NCI-H2196 treated with DMSO at 0.1 percent for 48 hours (cell line): ENCODE data around the gene CNOT11.

Experiments used
- DNase-seq: peaks from one replicate; lab custom pipeline; 2025; ENCODE audit not compliant: unreplicated experiment; lab: John Stamatoyannopoulos, UW

CNOT11 gene

DNA sequence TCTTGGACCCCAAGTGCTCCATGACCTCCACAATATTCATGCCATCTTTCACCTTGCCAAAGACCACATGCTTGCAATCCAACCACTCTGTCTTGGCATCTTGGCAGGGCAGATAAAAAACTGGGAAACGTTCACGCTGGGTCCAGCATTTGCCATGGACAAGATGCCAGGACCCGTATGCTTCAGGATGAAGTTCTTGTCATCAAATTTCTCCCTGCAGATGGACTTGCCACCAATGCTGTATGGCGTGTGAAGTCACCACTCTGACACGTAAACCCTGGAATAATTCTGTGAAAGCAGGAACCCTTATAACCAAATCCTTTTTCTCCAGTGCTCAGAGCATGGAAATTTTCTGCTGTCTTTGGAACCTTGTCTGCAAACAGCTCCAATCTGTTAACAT, 21.5 kb downstream of the CNOT11 start:
- no peak for DNase-seq

DNA sequence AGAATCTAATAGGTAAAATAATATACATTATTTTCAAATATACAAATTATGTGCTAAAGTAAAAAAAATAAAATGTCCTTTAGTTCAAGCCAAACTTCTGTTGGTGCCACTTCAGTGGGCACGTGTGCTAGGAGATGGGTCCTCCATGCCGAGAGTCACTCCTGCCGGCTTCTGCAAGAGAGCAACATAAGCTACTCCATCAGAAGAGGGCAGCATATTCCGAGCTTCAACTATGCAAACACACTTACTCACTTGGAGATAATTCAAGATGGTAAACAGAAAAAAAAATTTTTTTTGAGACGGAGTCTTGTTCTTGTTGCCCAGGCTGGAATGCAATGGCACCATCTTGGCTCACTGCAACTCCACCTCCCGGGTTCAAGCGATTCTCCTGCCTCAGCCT, 24.4 kb downstream of the CNOT11 start:
- DNase-seq: no peak

DNA sequence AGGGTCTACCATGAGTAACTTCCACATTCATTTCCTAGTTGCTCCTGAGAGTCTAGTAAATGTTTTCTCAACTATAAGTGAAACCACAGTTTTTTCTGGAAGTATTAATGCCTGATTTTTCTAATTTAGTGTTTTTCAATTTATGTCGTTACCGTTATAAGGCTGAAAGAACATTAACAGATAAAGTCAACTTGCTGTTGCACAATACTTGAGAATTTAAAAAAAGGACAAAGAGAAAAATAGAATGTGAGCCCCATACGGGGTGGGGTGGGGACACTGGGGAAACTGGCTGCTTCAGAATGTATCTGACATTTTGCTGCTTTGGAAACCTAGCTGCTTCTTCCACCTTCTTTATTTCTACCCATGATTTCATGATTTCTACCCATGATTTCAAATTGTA, 26.2 kb downstream of the CNOT11 start:
- no peak for DNase-seq

DNA sequence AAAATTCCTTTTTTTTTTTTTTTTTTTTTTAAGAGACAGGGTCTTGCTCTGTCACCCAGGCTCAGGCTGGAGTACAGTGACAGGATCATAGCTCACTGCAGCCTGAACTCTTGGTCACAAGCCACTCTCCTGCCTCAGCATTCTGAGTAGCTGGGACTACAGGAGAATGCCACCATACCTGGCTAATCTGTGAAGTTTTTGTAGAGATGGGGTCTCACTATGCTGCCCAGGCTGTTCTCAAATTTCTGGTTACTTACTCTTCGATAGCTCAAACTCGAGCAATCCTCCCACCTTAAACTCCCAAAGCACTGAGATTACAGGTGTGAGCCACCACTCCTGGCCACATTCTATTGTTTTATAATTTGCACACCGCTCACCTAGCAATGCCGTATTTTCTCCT, 28.8 kb downstream of the CNOT11 start:
- no peak for DNase-seq

DNA sequence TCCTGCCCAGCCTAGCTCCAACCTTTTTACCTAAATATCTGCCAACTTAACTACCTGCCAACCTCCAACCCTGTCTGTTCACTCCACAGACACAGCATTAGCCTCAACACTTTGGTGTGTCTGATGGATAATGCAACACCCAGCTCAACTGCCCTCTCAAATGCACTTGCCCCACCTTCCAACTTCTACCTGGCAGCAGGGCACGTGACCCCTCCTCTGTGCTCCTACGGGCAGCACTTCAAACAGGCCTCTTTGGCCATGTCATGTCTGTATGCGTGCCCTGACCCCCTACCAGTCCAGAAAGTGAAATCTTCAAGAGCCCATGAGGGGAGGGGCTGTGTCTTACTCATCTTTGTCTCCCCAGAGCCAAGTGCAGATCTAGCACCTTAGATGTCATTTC, 30.3 kb downstream of the CNOT11 start:
- DNase-seq: no peak

DNA sequence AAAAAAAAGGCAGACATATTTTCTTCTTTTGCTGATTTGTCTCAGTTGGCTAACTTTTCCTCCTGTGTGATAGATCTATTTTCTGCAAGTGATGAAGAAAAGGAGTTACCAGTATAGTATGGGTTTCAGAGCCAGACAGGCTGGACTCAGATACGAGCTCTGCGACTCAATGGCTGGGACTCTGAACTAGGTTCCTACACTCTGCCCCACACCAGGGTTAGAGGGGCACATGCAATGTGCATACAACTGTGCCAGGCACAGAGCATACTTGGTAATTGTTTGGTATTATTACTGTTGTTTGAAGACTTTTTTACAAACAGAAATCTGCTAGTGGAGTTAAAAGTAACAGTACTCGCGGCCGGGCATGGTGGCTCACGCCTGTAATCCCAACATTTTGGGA, 34.0 kb downstream of the CNOT11 start:
- DNase-seq: no peak

DNA sequence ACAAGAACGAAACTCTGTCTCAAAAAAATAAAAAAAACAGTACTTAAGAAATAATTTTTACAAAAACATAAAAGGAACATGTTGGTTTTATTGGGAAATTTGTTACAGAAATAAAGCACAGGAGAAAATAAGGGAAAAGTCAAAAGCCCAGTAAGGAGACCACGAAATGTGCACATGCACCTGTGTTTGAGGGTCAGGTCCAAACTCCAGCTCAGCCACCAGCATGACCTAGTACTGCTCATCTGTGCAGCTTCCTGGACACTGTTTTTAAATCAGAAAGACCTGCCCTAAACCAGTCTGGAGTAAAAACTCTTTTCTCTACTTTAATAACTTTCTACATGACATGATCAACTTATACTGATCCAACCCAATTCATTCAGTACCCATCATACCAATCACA, 34.6 kb downstream of the CNOT11 start:
- DNase-seq: no peak

DNA sequence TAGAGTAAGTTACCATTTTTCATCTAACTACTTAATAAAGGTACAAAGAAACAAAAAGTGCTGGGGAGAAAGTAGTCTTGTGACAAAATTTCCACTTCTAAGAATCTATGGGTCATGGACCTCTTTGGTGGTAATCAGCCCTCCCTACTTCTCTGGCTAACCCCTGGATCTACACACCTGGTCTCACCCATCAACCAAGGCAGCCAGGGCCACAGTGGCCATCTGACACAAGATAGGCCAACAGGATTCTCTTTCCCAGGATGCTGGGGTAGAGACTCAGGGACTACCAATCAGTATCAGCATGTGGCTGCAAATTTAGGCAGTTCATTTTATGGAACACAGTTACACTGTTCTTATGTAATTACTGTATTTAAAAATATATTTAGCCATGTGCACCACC, 38.0 kb downstream of the CNOT11 start:
- no peak for DNase-seq

DNA sequence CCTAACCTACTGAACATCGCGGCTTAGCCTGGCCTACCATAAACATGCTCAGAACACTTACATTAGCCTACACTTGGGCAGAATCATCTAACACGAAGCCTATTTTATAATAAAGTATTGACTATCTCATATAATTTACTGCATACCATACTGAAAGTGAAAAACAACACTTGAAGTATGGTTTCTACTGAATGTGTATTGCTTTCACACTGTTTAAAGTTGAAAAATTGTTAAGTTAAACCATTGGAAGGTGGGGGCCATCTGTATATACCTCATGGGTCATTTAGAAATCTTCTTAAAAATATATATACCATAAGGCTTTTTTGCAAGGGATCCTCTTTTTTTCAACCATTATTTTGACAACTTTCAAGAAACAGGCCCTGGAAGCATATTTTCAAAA, 39.3 kb downstream of the CNOT11 start:
- no peak for DNase-seq

DNA sequence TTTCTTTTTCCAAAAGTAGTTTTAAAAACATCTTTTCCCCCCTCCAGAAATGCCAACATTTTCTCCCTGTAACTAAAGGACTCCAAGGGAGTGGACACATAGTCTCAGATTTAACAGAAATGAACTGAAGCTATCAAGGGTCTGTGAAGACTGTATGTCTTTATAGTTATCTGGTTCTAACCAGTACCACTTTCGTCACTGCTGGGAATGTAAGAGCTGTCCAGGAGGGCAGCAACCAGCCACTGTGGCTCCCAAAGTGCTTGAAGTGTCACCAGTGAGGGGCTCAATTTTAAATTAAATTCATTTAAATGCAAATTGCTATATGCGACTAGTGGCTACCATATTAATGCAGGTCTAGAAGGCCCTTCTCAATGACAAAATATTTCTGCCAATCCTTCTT, 40.9 kb downstream of the CNOT11 start:
- DNase-seq: no peak

DNA sequence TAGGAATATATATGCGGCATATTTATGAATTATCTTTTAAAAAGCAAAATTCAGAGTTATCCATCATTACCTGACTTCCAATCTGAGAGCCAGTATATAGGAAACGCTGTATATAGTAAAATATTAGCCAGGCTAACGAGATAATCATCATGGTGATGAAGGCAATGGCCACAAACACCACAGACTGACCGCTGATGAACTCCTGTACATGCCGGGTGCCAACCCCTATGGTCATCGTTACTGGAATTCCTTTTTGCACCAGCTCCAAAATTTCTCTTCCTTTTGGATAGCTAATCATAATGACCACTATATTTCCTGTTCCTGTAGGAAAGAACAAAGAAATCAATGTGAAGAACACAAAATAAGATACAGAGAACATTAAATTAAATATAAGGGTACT, 42.2 kb downstream of the CNOT11 start:
- no peak for DNase-seq

DNA sequence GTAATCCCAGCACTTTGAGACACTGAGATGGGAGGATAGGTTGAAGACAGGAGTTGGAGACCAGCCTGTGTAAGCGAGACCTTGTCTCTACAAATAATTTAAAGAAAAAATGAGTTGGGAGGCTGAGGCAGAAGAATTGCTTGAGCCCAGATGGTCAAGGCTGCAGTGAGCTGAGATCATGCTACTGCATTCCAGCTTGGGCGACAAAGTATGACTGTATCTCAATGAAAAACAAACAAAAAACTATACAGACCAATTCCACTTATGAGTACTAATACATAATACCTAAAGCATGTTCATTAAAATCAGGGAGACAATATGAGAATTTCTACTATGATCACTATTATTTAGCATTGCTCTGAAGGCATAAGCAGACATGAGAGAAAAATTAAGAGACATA, 43.2 kb downstream of the CNOT11 start:
- no peak for DNase-seq

DNA sequence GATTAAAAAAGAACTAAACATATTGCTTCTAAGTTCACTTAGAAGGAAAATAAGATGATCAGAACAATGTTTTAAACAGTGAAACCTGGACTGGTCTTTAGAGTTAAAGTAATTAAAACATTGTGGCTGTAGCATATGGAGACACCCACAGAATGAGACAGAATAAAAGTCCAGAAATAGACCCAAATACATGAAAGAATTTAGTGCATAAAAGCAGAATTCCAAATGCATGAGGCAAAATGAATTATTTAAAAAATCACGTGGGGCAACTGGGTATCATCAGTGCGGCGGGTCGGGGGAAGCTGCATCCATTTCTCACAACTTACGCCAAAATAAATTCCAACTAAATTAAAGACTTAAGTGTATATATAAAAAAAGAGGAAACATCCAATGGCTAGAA, 43.7 kb downstream of the CNOT11 start:
- no peak for DNase-seq

DNA sequence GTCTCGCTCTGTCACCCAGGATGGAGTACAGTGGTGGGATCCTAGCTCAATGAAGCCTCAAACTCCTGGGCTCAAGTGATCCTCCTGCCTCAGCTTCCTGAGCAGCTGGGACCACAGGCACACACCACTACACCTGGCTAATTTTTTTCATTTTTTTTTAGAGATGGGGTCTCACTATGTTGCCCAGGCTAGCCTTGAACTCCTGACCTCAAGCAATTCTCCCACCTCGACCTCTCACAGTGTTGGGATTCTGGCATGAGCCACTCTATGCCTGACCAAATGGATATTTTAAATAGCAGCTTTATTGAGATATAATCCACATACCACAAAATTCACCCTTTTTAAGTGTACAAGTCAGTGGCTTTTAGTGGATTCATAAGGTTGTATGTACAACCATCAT, 44.7 kb downstream of the CNOT11 start:
- DNase-seq: no peak

DNA sequence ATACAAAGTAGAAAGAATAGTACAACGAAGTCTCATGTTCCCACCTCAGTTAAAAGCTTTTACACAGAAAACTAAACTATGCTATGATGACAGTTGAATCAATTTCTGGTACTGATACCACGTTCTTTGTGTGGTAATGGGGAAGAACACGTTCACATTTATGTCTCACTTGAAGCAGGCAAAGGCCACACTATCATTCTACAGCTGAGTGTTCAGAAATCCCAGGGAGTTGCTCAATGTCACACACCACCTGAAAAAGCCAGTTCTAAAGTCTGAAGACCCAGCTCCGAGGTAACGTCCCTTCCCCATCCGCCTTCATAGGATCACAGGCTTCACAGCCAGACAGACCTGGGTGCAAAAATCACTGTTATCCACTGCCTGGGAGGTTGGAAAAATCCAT, 46.9 kb downstream of the CNOT11 start:
- DNase-seq: no peak

DNA sequence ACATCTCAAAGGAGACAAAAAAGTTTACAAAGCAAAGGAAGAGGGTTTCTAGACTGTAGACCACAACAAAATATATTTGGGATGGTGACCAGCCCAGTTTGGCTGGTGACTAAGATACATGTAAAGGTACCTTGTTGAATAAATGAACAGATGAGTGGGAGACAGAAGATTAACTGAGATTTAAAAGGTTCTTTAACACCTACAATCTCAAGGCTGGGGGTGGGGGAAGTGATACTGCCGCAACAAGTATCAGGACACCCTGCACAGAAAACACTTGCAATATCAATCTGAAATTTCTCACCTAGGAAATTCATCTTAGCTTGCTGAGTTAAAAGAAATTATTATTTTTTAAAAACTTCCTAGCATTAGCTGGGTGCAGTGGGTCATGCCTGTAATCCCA, 47.5 kb downstream of the CNOT11 start:
- DNase-seq: no peak

DNA sequence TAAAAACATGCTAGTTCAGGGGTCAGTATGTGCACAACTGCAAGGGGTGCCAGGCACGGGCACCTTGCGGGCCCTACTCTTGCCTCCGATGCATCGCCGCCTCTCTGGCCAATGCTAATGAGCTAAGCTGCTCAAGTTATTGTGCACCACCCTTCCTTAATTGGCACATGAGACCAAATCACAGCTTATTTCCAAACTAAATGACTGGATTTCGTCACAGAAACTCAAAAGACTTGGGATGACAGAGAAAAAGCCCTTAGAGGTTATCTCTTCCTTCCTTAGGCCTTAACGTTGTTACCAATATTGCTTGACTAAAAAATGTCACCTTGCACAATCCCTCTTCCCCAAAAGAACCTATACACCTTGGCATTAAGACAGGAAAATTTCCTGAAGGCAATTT, 48.1 kb downstream of the CNOT11 start:
- no peak for DNase-seq

DNA sequence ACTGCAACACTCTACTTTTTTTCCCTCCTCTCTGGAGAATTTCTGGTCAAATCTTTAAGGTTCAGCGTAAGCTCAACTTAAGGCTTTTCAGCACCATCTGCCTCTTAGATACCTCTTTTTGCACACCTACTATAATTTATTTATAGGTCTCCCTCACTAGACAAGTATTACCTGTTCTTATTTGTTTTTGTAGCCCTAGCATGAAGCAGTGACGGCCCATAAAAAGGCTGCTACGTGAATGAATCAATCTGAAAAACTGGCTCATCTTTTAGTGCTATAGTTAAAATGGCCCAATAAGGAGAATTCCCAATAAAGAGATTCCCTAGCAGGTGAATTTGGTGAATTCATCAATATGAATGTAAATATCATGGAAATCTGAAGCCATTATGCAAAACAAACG, 49.3 kb downstream of the CNOT11 start:
- no peak for DNase-seq

DNA sequence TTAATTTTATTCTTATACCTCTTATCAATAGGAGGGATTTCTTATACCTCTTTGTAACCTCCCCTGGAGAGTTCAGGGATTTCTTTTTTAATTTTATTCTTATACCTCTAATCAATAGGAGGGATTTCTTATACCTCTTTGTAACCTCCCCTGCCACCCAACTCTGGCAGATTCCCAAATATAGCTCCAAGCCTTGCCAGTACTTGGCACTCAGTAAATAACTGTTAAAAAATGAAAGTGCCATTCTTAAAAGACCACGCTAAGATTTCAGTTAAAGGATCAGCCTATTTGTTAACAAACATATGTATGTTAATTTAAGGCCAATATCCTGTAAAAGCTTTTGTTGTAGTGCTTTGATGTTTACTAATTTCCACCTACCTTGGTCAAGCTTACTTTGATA, 51.0 kb downstream of the CNOT11 start:
- no peak for DNase-seq

DNA sequence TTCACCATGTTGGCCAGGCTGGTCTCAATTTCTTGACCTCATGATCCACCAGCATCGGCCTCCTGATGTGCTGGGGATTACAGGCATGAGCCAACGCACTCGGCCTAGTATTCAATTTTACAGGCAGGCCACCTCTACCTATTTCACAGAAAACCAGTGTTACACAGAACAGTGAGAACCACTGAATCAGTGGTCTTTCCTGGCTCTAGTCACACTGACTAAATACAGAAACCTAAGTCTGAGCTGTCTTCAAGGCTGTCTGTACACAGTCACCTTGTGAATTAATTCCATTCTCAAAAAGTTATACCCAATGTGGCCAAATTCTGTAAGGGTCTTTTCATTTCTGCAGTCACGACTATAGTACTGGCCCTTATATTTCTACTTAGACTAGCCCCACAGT, 52.3 kb downstream of the CNOT11 start:
- DNase-seq: no peak

DNA sequence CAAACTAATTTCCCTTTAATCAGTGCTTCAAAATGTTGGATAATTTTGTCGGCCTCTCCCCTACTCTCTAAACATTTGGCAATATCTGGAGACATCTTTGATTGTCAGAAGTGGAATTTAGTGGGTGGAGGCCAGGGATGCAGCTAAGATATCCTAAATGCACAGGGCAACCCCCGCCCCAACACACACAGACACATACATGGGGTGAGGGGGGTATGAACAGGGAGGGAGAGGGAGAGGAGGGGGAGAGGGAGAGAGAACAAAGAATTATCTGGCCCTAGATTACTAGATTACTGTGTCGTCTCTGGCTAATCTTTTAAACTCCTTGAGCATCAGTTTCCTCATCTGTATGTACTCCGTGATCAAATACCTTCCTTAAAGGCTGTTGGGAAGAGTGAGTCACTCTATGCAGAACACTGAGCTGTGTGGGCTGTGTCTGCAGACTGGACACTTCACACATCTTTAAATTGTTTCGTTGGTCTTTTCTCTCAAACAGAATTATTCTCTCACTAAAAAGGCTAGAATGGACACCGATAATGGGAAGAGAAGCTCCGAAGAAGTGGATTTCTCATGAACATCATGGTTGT, 52.9 kb downstream of the CNOT11 start:
- DNase-seq: no peak

DNA sequence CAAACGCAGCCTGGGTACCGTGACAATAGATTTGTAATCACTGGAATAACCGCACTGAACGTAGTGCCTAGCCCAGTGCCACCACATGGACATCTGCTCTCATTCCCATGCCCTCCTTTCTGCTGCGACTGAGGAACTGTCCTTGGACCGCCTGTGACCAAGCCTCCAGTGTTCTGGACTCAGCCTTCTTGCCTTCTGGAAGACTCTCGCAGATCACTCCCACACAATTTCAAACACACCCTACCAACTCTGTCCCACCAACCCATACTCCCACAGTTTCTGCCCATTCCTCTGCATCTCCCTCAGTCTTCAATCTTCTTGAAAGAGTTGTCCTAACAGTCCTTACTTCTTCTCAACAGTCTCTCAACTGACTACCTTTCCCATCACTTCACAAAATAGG, 53.7 kb downstream of the CNOT11 start:
- DNase-seq: no peak

DNA sequence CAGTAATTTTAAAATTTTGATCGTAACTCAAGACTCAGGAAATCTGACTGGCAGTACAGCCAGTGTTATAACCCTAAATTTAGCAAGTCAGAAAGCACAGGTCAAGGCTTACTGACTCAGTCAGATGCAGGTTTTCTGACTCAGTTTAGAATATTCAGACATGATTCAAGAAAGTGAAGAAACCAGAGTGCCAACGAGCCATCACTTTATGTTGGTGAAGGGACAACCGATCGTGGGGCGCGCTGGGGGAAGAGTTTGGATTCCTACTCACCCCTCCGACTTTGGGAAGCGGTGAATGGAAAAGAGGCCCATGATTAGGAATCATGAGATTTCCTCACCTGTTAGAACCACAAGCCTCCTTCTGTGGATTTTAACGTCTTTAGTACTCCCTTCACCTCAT, 54.8 kb downstream of the CNOT11 start:
- no peak for DNase-seq

DNA sequence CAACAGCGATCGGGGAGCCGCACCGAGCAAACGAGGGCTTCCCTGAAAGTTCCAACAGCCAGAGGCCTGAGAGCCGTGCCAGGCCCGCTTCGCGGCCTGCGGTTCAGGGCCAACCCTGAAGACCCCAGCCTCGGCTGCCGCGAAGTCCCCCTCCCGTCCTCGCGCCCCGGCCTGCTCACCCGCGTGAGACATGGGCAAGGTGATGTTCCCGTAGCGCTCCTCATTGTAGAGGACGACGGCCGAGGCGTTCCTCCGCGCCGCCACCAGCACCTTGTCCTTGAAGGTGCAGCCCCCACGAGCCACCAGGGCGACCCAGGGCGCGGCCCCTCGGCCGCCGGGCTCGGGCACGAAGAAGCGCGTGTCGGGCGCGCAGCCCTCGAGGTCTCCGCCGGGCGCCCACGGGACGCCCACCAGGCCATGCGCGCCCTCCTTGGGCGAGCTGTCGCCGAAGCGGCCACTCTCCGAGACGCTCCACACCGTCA, 55.3 kb downstream of the CNOT11 start:
- DNase-seq: no peak
